CD8-positive, alpha-beta memory T cell (primary cell): Measurements from ENCODE around the gene OPN5. TPM values are rescaled to one million over a fixed set of nuclear protein-coding genes. Genes with fewer than 3 reads are reported as not detected.

Experiments
- CTCF ChIA-PET: fragments of 350-600 bp; sonication (Branson Sonifier 250); formaldehyde crosslinking; loops from one replicate; lab custom pipeline; 2021; ENCODE audit warnings: antibody characterized with exemption; lab: Charles Lee
- POLR2A ChIA-PET: fragments of 350-600 bp; sonication (Branson Sonifier 250); formaldehyde crosslinking; loops from one replicate; lab custom pipeline; 2021; ENCODE audit warnings: antibody characterized with exemption; lab: Charles Lee
- DNase-seq, 5 donors: peaks; one replicate each; pipeline versions ENCODE4 v3.0.0 to v3.0.0-alpha.2; 2020 to 2022; ENCODE audit warnings: mixed read lengths in 1 of 5
- H3K27ac ChIP-seq: one replicate; pipeline ENCODE4 v1.7.0; 2013; ENCODE audit warnings: low read depth, mild to moderate bottlenecking, low read length, moderate library complexity
- H3K27me3 ChIP-seq: 2 replicates; pipeline ENCODE4 v1.7.0; 2013; ENCODE audit warnings: low read length, mild to moderate bottlenecking; ENCODE audit not compliant: insufficient read depth, poor library complexity, severe bottlenecking
- H3K36me3 ChIP-seq: 2 replicates; pipeline ENCODE4 v1.7.0; 2013; ENCODE audit warnings: mild to moderate bottlenecking, low read length, moderate library complexity; ENCODE audit not compliant: insufficient read depth
- H3K4me1 ChIP-seq: 2 replicates; pipeline ENCODE4 v1.7.0; 2013; ENCODE audit warnings: mild to moderate bottlenecking, low read length, moderate library complexity; ENCODE audit not compliant: insufficient read depth
- H3K4me3 ChIP-seq: 2 replicates; pipeline ENCODE4 v1.7.0; 2013; ENCODE audit warnings: mild to moderate bottlenecking, low read length
- H3K9me3 ChIP-seq: 2 replicates; pipeline ENCODE4 v1.7.0; 2013; ENCODE audit warnings: mild to moderate bottlenecking, low read length
- H3K27ac Mint-ChIP-seq, 8 donors: one replicate each; pipeline ENCODE4 v1.8.0; 2020 to 2021; ENCODE audit warnings: mixed read lengths in 8 of 8, mild to moderate bottlenecking in 6 of 8, inconsistent platforms in 3 of 8, moderate library complexity in 3 of 8
- H3K27me3 Mint-ChIP-seq, 2 donors: one replicate each; pipeline ENCODE4 v1.8.0; 2020 to 2021; ENCODE audit warnings: mixed read lengths in 2 of 2, mild to moderate bottlenecking in 1 of 2, moderate library complexity in 1 of 2
- H3K36me3 Mint-ChIP-seq, 3 donors: one replicate each; pipeline ENCODE4 v1.8.0; 2020 to 2021; ENCODE audit warnings: mixed read lengths in 3 of 3, inconsistent platforms in 1 of 3, mild to moderate bottlenecking in 1 of 3
- H3K4me1 Mint-ChIP-seq, 3 donors: one replicate each; pipeline ENCODE4 v1.8.0; 2020 to 2021; ENCODE audit warnings: mixed read lengths in 3 of 3, inconsistent platforms in 1 of 3, mild to moderate bottlenecking in 1 of 3
- H3K4me3 Mint-ChIP-seq, 7 donors: one replicate each; pipeline ENCODE4 v1.8.0; 2020 to 2021; ENCODE audit warnings: mixed read lengths in 7 of 7, mild to moderate bottlenecking in 6 of 7, moderate library complexity in 4 of 7, inconsistent platforms in 2 of 7
- H3K9me3 Mint-ChIP-seq, 5 donors: one replicate each; pipeline ENCODE4 v1.8.0; 2020 to 2022; ENCODE audit warnings: mixed read lengths in 5 of 5, mild to moderate bottlenecking in 3 of 5, moderate library complexity in 2 of 5, inconsistent platforms in 1 of 5
- polyA plus RNA-seq: library from polyadenylated mRNA; unstranded; fragments of 300-500 nt; fragmentation: Illumina TruSeq; gene quantifications from one replicate; pipeline ENCODE4 v1.2.3, GENCODE V29; 2021
- total RNA-seq, 2 experiments: library from RNA; stranded (reverse); gene quantifications; one replicate each; pipeline ENCODE4 v1.2.3, GENCODE V29; 2021

OPN5 gene
- total and polyA plus RNA-seq, 3 experiments from 2014 or later = not detected

GRCh38 chr6:47819461-47819860 lies 37.6 kb downstream of the OPN5 start:
- H3K4me3 Mint-ChIP-seq = no peak overlapping the region
- H3K36me3 Mint-ChIP-seq = no peaks in the 10 kb centered on the region
- DNase-seq = no peak
- no peaks in the 10 kb centered on the region for H3K36me3 ChIP-seq
- H3K4me1 Mint-ChIP-seq = no peaks in the 10 kb centered on the region
- no peaks in the 10 kb centered on the region for H3K9me3 Mint-ChIP-seq
- no peak overlapping the region for H3K27ac ChIP-seq
- no peaks in the 10 kb centered on the region for H3K27me3 ChIP-seq
- no peak overlapping the region for H3K4me3 ChIP-seq
- H3K27me3 Mint-ChIP-seq = peaks cover 2 to 41% of the 10 kb centered on the region in 2 donors
- no peak overlapping the region for H3K27ac Mint-ChIP-seq
- no peaks in the 10 kb centered on the region for H3K4me1 ChIP-seq
- H3K9me3 ChIP-seq = no peaks in the 10 kb centered on the region
- POLR2A ChIA-PET = no interaction called here
- CTCF ChIA-PET = no interaction called here

DNA sequence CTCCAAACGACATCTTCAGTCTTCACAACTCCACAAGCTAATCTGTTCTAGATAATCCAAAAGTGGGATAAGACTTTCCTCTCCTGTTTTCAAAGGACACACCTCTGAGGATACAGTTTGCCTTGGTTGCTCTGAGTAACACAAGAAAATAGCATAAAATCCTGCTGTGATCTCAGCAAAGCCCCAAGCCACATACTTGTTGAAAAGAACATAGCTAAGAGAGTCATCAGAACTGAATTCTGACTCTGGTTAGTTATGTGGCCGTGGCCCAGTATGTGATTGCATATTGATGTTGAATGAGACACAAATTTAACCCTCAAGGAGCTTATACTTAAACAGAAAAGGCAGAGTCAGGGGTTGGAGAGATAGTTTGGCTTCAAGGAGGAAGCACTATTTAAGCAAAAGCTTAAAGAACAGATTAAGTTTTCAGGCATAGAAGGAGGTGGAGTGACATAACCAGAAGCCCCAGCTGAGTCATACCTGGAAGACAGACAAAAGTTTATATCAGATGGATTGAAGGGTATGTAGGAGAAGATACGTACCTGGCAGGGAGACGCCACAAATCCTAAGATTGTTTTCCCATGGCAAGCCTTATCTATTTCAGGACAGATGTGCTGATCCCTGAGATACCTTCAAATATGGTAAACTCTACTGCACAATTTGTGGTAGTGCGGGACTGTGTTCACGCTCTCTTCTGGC lies 41.2 kb downstream of the OPN5 start:
- Mint-ChIP-seq H3K9me3 (no peaks in the 10 kb centered on the region), H3K27me3 (peaks cover 4 to 27% of the 10 kb centered on the region in 2 donors), H3K4me1 (no peaks in the 10 kb centered on the region), H3K4me3 (no peak overlapping the region), H3K27ac (no peak overlapping the region), H3K36me3 (no peaks in the 10 kb centered on the region)
- no peaks in the 10 kb centered on the region for H3K4me1 ChIP-seq
- no peaks in the 10 kb centered on the region for H3K9me3 ChIP-seq
- no peaks in the 10 kb centered on the region for H3K36me3 ChIP-seq
- H3K4me3 ChIP-seq = no peak overlapping the region
- no peak overlapping the region for H3K27ac ChIP-seq
- ChIA-PET POLR2A (no interaction called here), CTCF (no interaction called here)
- no peak for DNase-seq
- no peaks in the 10 kb centered on the region for H3K27me3 ChIP-seq

DNA sequence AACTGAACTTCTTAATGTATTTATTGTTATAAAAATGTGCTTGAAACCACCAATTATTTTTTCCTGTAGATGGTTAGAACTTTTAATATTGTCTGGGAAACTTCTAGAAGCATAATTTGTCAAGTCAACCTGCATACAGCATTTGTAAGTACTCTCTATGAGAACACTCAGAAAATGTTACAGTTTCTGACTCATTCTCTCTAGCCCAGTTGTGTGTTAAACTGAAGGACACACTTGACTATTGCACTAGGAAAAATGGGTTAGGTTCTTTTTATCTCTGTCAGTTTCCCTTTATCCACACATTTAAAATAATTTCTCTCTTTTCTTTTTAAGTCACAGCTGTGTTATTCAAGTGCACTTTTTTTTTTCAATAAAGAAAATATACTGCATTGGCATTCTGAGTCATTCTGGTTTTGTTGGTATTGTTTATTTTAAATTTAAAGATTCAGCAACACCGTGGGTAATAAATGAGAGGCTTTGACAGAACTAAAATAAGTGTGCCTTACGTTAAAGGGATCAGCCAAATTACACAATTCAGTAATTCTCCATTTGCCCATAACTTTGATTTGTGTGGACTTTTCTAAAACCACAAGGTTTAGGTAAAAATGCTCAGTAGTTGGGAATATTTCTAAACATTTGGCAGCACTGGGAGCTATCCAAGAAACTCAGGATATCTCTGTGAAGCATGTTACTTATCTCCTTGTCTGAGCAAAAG lies 50.7 kb downstream of the OPN5 start:
- POLR2A ChIA-PET = no interaction called here
- H3K4me3 ChIP-seq = no peak overlapping the region
- H3K27ac ChIP-seq = no peak overlapping the region
- Mint-ChIP-seq H3K4me1 (no peaks in the 10 kb centered on the region), H3K9me3 (peaks cover 0 to 1% (median 0%) of the 10 kb centered on the region in 5 donors), H3K27ac (no peak overlapping the region), H3K4me3 (no peak overlapping the region), H3K27me3 (peaks cover 0 to 9% of the 10 kb centered on the region in 2 donors), H3K36me3 (no peaks in the 10 kb centered on the region)
- CTCF ChIA-PET = no interaction called here
- no peaks in the 10 kb centered on the region for H3K36me3 ChIP-seq
- no peak for DNase-seq
- no peaks in the 10 kb centered on the region for H3K9me3 ChIP-seq
- H3K4me1 ChIP-seq = no peaks in the 10 kb centered on the region
- no peaks in the 10 kb centered on the region for H3K27me3 ChIP-seq

DNA sequence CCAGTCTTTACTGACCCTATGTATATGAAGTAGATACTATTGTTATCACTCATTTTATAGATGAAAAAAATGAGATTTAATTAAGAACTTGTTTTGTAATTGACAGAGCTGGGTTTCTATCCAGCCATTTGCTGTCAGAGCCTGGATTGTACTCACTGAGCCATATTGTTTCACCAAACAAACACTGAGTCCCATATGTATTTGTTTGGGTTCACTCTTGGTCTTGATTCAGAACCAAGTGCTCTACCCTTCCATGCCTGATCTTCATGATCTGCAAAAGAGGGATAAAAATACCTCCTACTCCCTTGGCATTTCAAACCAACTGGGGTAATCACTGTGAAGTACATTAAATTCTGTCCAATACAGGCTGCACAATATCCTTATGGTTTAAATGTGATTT lies 52.4 kb downstream of the OPN5 start:
- CTCF ChIA-PET = no interaction called here

GRCh38 chr6:47836046-47836445 lies 54.2 kb downstream of the OPN5 start:
- POLR2A ChIA-PET = no interaction called here

More for the DNA sequence above, 52.4 kb downstream of the OPN5 start:
- Histone ChIP-seq H3K4me1 (no peaks in the 10 kb centered on the region), H3K36me3 (no peaks in the 10 kb centered on the region), H3K4me3 (no peak overlapping the region), H3K27ac (no peak overlapping the region), H3K27me3 (no peaks in the 10 kb centered on the region), H3K9me3 (no peaks in the 10 kb centered on the region)
- no peak for DNase-seq
- POLR2A ChIA-PET = no interaction called here
- peaks cover 0 to 2% (median 0%) of the 10 kb centered on the region in 5 donors for H3K9me3 Mint-ChIP-seq
- H3K4me1 Mint-ChIP-seq = no peaks in the 10 kb centered on the region
- no peaks in the 10 kb centered on the region for H3K36me3 Mint-ChIP-seq
- H3K27me3 Mint-ChIP-seq = peaks cover 0 to 15% of the 10 kb centered on the region in 2 donors
- no peak overlapping the region for H3K4me3 Mint-ChIP-seq
- H3K27ac Mint-ChIP-seq = no peak overlapping the region

GRCh38 chr6:47836639-47837038 lies 54.8 kb downstream of the OPN5 start:
- Histone ChIP-seq H3K36me3 (no peaks in the 10 kb centered on the region), H3K27ac (no peak overlapping the region), H3K27me3 (no peaks in the 10 kb centered on the region), H3K4me3 (no peak overlapping the region), H3K4me1 (no peaks in the 10 kb centered on the region), H3K9me3 (no peaks in the 10 kb centered on the region)
- no peak for DNase-seq
- H3K4me3 Mint-ChIP-seq = no peak overlapping the region
- H3K36me3 Mint-ChIP-seq = no peaks in the 10 kb centered on the region
- H3K4me1 Mint-ChIP-seq = no peaks in the 10 kb centered on the region
- H3K9me3 Mint-ChIP-seq = peaks cover 0 to 2% (median 0%) of the 10 kb centered on the region in 5 donors
- peaks cover 0 to 23% of the 10 kb centered on the region in 2 donors for H3K27me3 Mint-ChIP-seq
- ChIA-PET CTCF (no interaction called here), POLR2A (no interaction called here)
- H3K27ac Mint-ChIP-seq = no peak overlapping the region

More at GRCh38 chr6:47836046-47836445, 54.2 kb downstream of the OPN5 start:
- H3K9me3 ChIP-seq = no peaks in the 10 kb centered on the region
- H3K27ac ChIP-seq = no peak overlapping the region
- H3K27me3 Mint-ChIP-seq = peaks cover 0 to 23% of the 10 kb centered on the region in 2 donors
- H3K4me3 ChIP-seq = no peak overlapping the region
- CTCF ChIA-PET = no interaction called here
- DNase-seq = no peak
- H3K9me3 Mint-ChIP-seq = peaks cover 0 to 2% (median 0%) of the 10 kb centered on the region in 5 donors
- H3K27ac Mint-ChIP-seq = no peak overlapping the region
- no peaks in the 10 kb centered on the region for H3K4me1 Mint-ChIP-seq
- H3K36me3 ChIP-seq = no peaks in the 10 kb centered on the region
- no peaks in the 10 kb centered on the region for H3K4me1 ChIP-seq
- H3K4me3 Mint-ChIP-seq = no peak overlapping the region
- H3K27me3 ChIP-seq = no peaks in the 10 kb centered on the region
- H3K36me3 Mint-ChIP-seq = no peaks in the 10 kb centered on the region

- Histone ChIP-seq H3K27me3 (no peaks in the 10 kb centered on the region), H3K36me3 (no peaks in the 10 kb centered on the region), H3K4me3 (no peak overlapping the region), H3K4me1 (no peaks in the 10 kb centered on the region), H3K27ac (no peak overlapping the region), H3K9me3 (no peaks in the 10 kb centered on the region)
- no peaks in the 10 kb centered on the region for H3K36me3 Mint-ChIP-seq
- no peak overlapping the region for H3K27ac Mint-ChIP-seq
- H3K4me1 Mint-ChIP-seq = no peaks in the 10 kb centered on the region
- peaks cover 0 to 2% (median 0%) of the 10 kb centered on the region in 5 donors for H3K9me3 Mint-ChIP-seq
- DNase-seq = no peak
- POLR2A ChIA-PET = no interaction called here
- CTCF ChIA-PET = no interaction called here
- peaks cover 0 to 19% of the 10 kb centered on the region in 2 donors for H3K27me3 Mint-ChIP-seq
- no peak overlapping the region for H3K4me3 Mint-ChIP-seq
Measured at GRCh38 chr6:47839645-47840044, 57.8 kb downstream of the OPN5 start.

GRCh38 chr6:47844881-47845280 lies 63.0 kb downstream of the OPN5 start:
- peaks cover 0 to 2% (median 0%) of the 10 kb centered on the region in 5 donors for H3K9me3 Mint-ChIP-seq
- Histone ChIP-seq H3K36me3 (no peaks in the 10 kb centered on the region), H3K27me3 (no peaks in the 10 kb centered on the region), H3K27ac (no peak overlapping the region), H3K4me1 (no peaks in the 10 kb centered on the region), H3K9me3 (no peaks in the 10 kb centered on the region), H3K4me3 (no peak overlapping the region)
- H3K36me3 Mint-ChIP-seq = no peaks in the 10 kb centered on the region
- CTCF ChIA-PET = no interaction called here
- H3K27ac Mint-ChIP-seq = no peak overlapping the region
- POLR2A ChIA-PET = no interaction called here
- H3K4me3 Mint-ChIP-seq = no peak overlapping the region
- no peaks in the 10 kb centered on the region for H3K4me1 Mint-ChIP-seq
- peaks cover 0 to 13% of the 10 kb centered on the region in 2 donors for H3K27me3 Mint-ChIP-seq
- DNase-seq = no peak
